Fibroblast of pulmonary artery (primary cell): ENCODE data around the gene SPAG16.
A peak's percentile ranks its signal among the peaks of the same experiment; 100 is the strongest.

Experiments
- DNase-seq: peaks from one replicate; pipeline ENCODE4 v3.0.0-alpha.2; 2010; ENCODE audit warnings: low read depth
- H3K4me3 ChIP-seq: replicated peaks from 2 replicates; pipeline ENCODE4 v1.5.1; 2011; ENCODE audit warnings: low read depth, mild to moderate bottlenecking, control low read depth, low read length, moderate library complexity
- CTCF ChIP-seq: IDR thresholded peaks from 2 replicates; pipeline ENCODE4 v1.5.1; 2011; ENCODE audit warnings: mild to moderate bottlenecking, control low read depth, low read length, inconsistent platforms; ENCODE audit errors: missing control alignments

Gene SPAG16

DNA sequence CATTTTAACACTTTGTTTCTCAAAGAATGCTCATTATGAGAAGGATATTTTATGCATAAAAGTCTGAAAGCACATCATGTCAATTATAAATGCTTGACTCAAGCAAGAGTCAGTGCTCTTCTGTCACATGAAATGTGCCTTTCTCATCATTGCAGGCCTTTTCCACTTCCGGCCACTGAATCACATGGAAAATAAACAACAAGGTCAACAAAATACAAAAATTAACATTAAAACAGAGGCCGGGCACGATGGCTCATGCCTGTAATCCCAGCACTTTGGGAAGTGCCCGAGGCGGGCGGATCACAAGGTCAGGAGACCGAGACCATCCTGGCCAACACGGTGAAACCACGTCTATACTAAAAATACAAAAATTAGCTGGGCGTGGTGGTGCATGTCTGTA lies 480.6 kb downstream of the SPAG16 start:
- TF ChIP-seq CTCF, result no peak

GRCh38 chr2:213766062-213766461 lies 481.8 kb downstream of the SPAG16 start:
- DNase-seq, result no peak
- TF ChIP-seq CTCF, result no peak
- H3K4me3 ChIP-seq, result no peak overlapping the region

More for the DNA sequence above, 480.6 kb downstream of the SPAG16 start:
- no peak overlapping the region for H3K4me3 ChIP-seq
- DNase-seq, result no peak

GRCh38 chr2:213766465-213766901 lies 482.2 kb downstream of the SPAG16 start:
- no peak for TF ChIP-seq CTCF
- DNase-seq, result no peak
- no peak overlapping the region for H3K4me3 ChIP-seq

DNA sequence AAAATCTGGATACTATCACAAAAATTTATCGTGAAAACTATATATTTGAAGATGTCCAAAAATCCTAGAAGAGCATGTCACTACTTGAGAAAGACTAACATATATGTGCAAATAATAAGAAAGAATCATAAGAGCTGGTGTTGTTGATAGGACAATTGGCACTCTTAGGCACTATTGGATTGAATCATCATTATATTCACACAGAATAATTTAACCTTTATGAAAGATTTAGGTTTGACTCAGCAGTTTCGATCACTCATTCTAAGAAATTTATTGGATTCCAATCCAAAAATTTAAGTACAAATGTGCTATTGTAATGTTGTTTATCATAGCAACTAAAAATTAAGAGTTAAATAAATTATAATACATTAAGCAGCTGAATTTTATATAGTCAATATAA lies 503.6 kb downstream of the SPAG16 start:
- no peak overlapping the region for H3K4me3 ChIP-seq
- no peak for DNase-seq
- TF ChIP-seq CTCF, result no peak

DNA sequence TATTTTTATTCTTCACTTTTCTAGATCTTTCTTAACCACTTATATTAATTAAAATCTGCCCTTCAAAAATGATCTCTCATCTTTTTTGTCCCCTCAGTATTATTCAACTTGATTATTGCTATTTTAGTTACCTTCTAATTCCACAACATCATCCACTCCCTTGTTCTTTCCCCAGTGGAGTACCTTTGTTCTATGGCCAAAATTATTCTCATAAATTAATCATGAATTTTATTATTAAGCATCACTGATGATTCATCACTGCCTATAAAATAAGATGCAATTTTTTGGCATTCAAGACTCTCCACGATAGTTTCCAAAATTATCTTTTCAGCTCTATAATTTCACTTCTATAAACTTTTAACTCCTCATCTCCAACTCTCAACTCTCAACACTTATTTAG lies 505.7 kb downstream of the SPAG16 start:
- DNase-seq, result no peak
- no peak for TF ChIP-seq CTCF

DNA sequence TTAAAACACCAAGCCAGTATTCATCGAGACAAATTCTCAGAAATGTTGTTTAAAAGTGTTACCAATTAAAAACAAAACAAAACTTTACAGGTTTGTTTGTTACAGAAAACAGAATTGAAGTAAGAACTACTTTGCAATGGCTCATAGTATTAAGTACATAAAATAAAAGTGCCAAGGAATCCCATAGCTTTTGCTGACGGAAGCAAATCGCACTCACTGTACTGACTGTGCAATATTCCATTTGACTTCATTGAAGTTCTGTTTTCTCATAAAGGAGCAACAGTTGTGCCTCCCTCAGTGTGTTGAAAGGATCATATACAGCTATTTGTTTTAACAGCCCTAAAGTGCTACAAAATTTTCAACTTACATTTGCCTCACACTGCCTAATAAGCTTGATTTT lies 507.8 kb downstream of the SPAG16 start:
- no peak for DNase-seq
- no peak for TF ChIP-seq CTCF

More for the DNA sequence above, 505.7 kb downstream of the SPAG16 start:
- H3K4me3 ChIP-seq, result no peak overlapping the region

DNA sequence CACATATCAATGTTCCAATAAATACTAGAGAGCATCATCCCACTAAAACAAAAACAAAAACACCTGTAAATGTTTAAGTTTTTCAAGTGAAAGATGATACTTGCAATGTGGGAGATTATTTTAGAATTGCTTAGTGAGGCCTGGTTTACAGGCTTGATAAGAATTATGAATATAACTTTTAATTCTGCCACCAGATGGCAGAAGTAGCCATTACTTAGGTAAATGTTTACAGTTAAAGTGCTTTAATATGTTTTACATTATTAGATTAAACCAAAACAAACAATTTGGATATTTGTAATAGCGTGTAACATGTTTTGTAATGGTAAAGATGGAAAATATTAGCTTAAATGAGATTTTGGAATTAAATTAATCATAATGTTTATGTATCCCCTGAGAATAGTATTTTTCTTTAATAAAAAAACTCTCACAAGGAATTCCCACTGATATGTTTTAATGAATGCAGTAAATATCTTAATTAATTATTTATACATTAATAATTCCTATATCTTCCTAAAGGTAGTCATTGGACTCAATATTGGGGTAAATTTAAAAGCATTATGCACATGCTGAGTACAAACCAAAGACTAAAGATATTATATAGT lies 522.0 kb downstream of the SPAG16 start:
- TF ChIP-seq CTCF, result peak; percentile 22
- DNase-seq, result peak; percentile 45
- H3K4me3 ChIP-seq, result no peak overlapping the region

More for the DNA sequence above, 507.8 kb downstream of the SPAG16 start:
- no peak overlapping the region for H3K4me3 ChIP-seq
